IPS DF 19.7 (cell line): ENCODE measurements around the gene EZR.

Source experiments
- DNase-seq: peaks from one replicate; pipeline ENCODE4 v3.0.0-alpha.2; 2013; ENCODE audit warnings: low read depth, low spot score

The EZR gene

GRCh38 chr6:158776737-158777136 lies 42.4 kb downstream of the EZR start:
- DNase-seq: no peak

- no peak for DNase-seq
Measured at GRCh38 chr6:158775832-158776231, 43.3 kb downstream of the EZR start.

GRCh38 chr6:158774717-158775449 lies 44.3 kb downstream of the EZR start:
- DNase-seq: no peak

- no peak for DNase-seq
Measured at GRCh38 chr6:158773581-158774449, 45.4 kb downstream of the EZR start.

- DNase-seq: no peak
Measured at GRCh38 chr6:158772851-158773371, 46.3 kb downstream of the EZR start.

GRCh38 chr6:158772172-158772571 lies 47.0 kb downstream of the EZR start:
- DNase-seq: no peak

GRCh38 chr6:158771399-158772152 lies 47.6 kb downstream of the EZR start:
- no peak for DNase-seq

- DNase-seq: no peak
Measured at GRCh38 chr6:158770533-158771330, 48.4 kb downstream of the EZR start.

GRCh38 chr6:158769771-158770432 lies 49.3 kb downstream of the EZR start:
- no peak for DNase-seq

- no peak for DNase-seq
Measured at GRCh38 chr6:158769234-158769770, 49.9 kb downstream of the EZR start.

- DNase-seq: no peak
Measured at GRCh38 chr6:158768436-158768835, 50.7 kb downstream of the EZR start.

- DNase-seq: no peak
Measured at GRCh38 chr6:158767709-158768108, 51.5 kb downstream of the EZR start.

GRCh38 chr6:158766621-158767455 lies 52.3 kb downstream of the EZR start:
- DNase-seq: no peak

- DNase-seq: no peak
Measured at GRCh38 chr6:158765499-158766068, 53.6 kb downstream of the EZR start.

GRCh38 chr6:158764926-158765325 lies 54.2 kb downstream of the EZR start:
- DNase-seq: no peak

GRCh38 chr6:158764183-158764849 lies 54.9 kb downstream of the EZR start:
- DNase-seq: no peak

GRCh38 chr6:158763434-158764182 lies 55.6 kb downstream of the EZR start:
- no peak for DNase-seq
